Activated T-cell treated with anti-CD3 and anti-CD28 coated beads, Interleukin-2, amount 50 U/mL, for 1 hour (primary cell): ENCODE measurements around the gene MAP3K1.

ENCODE experiments used
- DNase-seq: peaks from one replicate; pipeline ENCODE4 v3.0.0-alpha.2; 2020

The MAP3K1 gene

GRCh38 chr5:56910210-56910965 lies 95.0 kb downstream of the MAP3K1 start:
- DNase-seq = no peak

- no peak for DNase-seq
Observed at GRCh38 chr5:56913766-56914165, 98.4 kb downstream of the MAP3K1 start.

DNA sequence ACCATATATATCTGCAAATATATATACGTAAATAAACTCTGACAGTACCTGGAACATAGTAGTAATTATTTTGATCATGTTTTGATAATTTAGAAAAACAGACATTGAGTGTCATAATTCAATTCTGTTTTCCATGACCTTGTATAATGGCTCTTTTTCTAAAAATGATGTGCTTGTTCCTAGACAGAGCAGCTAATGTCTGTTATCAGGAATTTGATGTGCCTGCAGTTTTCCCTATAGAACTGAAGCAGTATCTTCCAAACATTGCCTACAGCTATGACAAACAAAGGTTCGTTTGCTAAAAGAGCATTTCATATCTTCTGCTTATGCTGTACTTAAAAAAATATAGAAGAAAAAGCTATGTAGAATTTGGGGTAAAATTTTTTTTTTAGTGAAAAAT lies 99.3 kb downstream of the MAP3K1 start:
- DNase-seq = no peak

DNA sequence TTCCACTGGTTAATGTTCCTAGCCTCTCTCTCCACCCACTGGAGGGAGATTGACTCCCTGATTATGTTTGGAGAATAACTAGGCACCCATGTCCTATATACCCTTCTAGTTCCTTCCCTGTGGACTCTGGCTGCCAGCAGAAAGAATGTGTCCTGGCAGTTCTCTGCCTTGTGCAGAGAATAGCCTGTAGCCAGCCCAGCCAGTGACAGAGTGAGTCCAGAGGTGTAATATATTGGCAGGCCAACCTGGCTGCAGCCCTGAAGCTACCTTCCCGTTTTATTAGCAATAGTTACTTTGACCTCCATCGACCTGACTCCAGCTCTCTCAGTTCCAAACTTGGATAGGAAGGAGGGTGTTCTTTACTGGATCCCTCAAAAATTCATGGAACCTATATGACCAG lies 102.2 kb downstream of the MAP3K1 start:
- no peak for DNase-seq

- DNase-seq = no peak
Observed at GRCh38 chr5:56918054-56918453, 102.7 kb downstream of the MAP3K1 start.

DNA sequence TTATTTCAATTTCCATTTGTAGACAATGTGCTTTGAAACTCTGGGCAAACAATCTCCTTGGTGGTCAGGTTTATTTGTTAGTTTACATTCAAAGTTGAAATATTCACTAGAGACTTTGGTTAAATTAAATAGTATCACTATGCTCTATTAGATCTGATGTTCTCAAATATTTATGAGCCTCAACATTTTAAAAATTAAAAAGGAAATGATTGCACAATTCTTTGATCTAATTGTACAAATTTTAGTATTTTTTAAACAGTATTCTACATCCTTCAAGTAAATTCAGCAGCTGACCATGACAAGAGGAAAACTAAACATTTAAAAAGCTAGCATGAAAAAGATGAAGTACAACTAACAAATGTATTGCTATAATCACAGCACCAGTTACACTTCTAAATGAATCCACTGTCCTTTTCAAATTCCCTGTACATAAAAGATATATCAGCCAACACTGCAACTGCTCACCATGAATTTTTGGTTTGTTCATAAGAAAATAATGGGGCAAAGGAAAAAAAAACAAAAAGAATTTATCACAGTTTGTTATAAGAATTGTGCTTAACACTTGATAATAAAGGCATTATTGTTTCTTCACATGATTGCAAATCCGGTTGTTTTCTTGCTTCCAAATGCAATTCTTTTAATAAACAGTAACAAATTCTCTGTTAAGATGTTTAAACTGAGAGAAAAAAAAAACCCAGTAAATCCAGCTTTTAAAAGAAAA lies 104.8 kb downstream of the MAP3K1 start:
- DNase-seq = no peak

DNA sequence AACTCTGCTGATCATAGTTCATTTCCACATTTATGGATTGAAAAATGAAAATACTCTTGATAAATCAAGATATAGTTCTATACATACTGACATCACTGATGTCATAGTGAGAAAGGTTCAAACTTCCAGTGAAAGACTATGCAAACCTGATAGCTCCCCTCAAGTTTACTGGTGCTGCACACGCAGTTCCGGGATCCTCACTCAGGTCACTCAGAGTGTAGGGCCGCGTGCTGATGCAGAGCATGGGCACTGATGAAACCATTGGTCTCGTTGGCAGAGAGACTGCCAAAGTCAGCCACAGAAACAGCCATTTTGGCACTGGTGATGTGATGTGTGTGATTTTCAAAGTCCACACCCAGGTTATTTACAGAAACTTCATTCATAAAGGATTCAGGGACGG lies 107.6 kb downstream of the MAP3K1 start:
- DNase-seq = no peak

- no peak for DNase-seq
Observed at GRCh38 chr5:56934325-56934724, 119.0 kb downstream of the MAP3K1 start.

- DNase-seq = no peak
Observed at GRCh38 chr5:56938858-56939257, 123.5 kb downstream of the MAP3K1 start.

DNA sequence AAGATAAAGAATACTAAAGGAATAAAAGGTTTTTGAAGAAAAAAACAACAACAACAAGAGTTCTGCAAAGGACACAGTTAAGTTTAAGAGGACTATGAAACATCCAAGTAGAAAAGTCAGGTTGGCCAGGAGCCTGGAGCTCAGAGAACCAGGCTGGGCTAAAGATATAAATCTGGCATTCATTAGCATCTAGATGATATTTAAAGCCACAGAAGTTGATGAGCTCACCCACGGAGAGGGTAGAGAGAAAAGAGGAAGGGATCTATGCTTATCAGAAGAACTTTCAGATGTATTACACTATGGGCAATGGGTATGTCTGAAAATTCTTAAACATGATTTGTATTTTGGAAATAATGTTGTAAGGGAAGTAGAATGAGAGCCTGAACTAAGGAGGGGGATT lies 126.6 kb downstream of the MAP3K1 start:
- no peak for DNase-seq
